CD8-positive, alpha-beta memory T cell (primary cell): ENCODE results near the gene PVALEF. TPM values are rescaled to one million over a fixed set of nuclear protein-coding genes. Genes with fewer than 3 reads are reported as not detected.

Experiments
- CTCF ChIA-PET: fragments of 350-600 bp; sonication (Branson Sonifier 250); formaldehyde crosslinking; loops from one replicate; lab custom pipeline; 2021; ENCODE audit warnings: antibody characterized with exemption; lab: Charles Lee
- POLR2A ChIA-PET: fragments of 350-600 bp; sonication (Branson Sonifier 250); formaldehyde crosslinking; loops from one replicate; lab custom pipeline; 2021; ENCODE audit warnings: antibody characterized with exemption; lab: Charles Lee
- DNase-seq, 5 donors: peaks; one replicate each; pipeline versions ENCODE4 v3.0.0 to v3.0.0-alpha.2; 2020 to 2022; ENCODE audit warnings: mixed read lengths in 1 of 5
- H3K27ac ChIP-seq: one replicate; pipeline ENCODE4 v1.7.0; 2013; ENCODE audit warnings: low read depth, mild to moderate bottlenecking, low read length, moderate library complexity
- H3K27me3 ChIP-seq: 2 replicates; pipeline ENCODE4 v1.7.0; 2013; ENCODE audit warnings: low read length, mild to moderate bottlenecking; ENCODE audit not compliant: insufficient read depth, poor library complexity, severe bottlenecking
- H3K36me3 ChIP-seq: 2 replicates; pipeline ENCODE4 v1.7.0; 2013; ENCODE audit warnings: mild to moderate bottlenecking, low read length, moderate library complexity; ENCODE audit not compliant: insufficient read depth
- H3K4me1 ChIP-seq: 2 replicates; pipeline ENCODE4 v1.7.0; 2013; ENCODE audit warnings: mild to moderate bottlenecking, low read length, moderate library complexity; ENCODE audit not compliant: insufficient read depth
- H3K4me3 ChIP-seq: 2 replicates; pipeline ENCODE4 v1.7.0; 2013; ENCODE audit warnings: mild to moderate bottlenecking, low read length
- H3K9me3 ChIP-seq: 2 replicates; pipeline ENCODE4 v1.7.0; 2013; ENCODE audit warnings: mild to moderate bottlenecking, low read length
- H3K27ac Mint-ChIP-seq, 8 donors: one replicate each; pipeline ENCODE4 v1.8.0; 2020 to 2021; ENCODE audit warnings: mixed read lengths in 8 of 8, mild to moderate bottlenecking in 6 of 8, inconsistent platforms in 3 of 8, moderate library complexity in 3 of 8
- H3K27me3 Mint-ChIP-seq, 2 donors: one replicate each; pipeline ENCODE4 v1.8.0; 2020 to 2021; ENCODE audit warnings: mixed read lengths in 2 of 2, mild to moderate bottlenecking in 1 of 2, moderate library complexity in 1 of 2
- H3K36me3 Mint-ChIP-seq, 3 donors: one replicate each; pipeline ENCODE4 v1.8.0; 2020 to 2021; ENCODE audit warnings: mixed read lengths in 3 of 3, inconsistent platforms in 1 of 3, mild to moderate bottlenecking in 1 of 3
- H3K4me1 Mint-ChIP-seq, 3 donors: one replicate each; pipeline ENCODE4 v1.8.0; 2020 to 2021; ENCODE audit warnings: mixed read lengths in 3 of 3, inconsistent platforms in 1 of 3, mild to moderate bottlenecking in 1 of 3
- H3K4me3 Mint-ChIP-seq, 7 donors: one replicate each; pipeline ENCODE4 v1.8.0; 2020 to 2021; ENCODE audit warnings: mixed read lengths in 7 of 7, mild to moderate bottlenecking in 6 of 7, moderate library complexity in 4 of 7, inconsistent platforms in 2 of 7
- H3K9me3 Mint-ChIP-seq, 5 donors: one replicate each; pipeline ENCODE4 v1.8.0; 2020 to 2022; ENCODE audit warnings: mixed read lengths in 5 of 5, mild to moderate bottlenecking in 3 of 5, moderate library complexity in 2 of 5, inconsistent platforms in 1 of 5
- polyA plus RNA-seq: library from polyadenylated mRNA; unstranded; fragments of 300-500 nt; fragmentation: Illumina TruSeq; gene quantifications from one replicate; pipeline ENCODE4 v1.2.3, GENCODE V29; 2021
- total RNA-seq, 2 experiments: library from RNA; stranded (reverse); gene quantifications; one replicate each; pipeline ENCODE4 v1.2.3, GENCODE V29; 2021

The PVALEF gene
- total and polyA plus RNA-seq, 3 experiments from 2014 or later: not detected

- Histone ChIP-seq H3K27ac (no peak overlapping the region), H3K4me3 (no peak overlapping the region), H3K27me3 (no peaks in the 10 kb centered on the region), H3K4me1 (no peaks in the 10 kb centered on the region), H3K9me3 (no peaks in the 10 kb centered on the region), H3K36me3 (no peaks in the 10 kb centered on the region)
- Mint-ChIP-seq H3K36me3 (peaks cover 0 to 12% (median 4%) of the 10 kb centered on the region in 3 donors), H3K4me3 (no peak overlapping the region), H3K4me1 (no peaks in the 10 kb centered on the region), H3K27me3 (no peaks in the 10 kb centered on the region), H3K27ac (no peak overlapping the region), H3K9me3 (no peaks in the 10 kb centered on the region)
- DNase-seq: no peak
- ChIA-PET POLR2A (no interaction called here), CTCF (no interaction called here)
These were observed 35.6 kb downstream of the PVALEF start for GRCh38 chr17:81200695-81201580.

- Mint-ChIP-seq H3K9me3 (no peaks in the 10 kb centered on the region), H3K4me1 (no peaks in the 10 kb centered on the region), H3K27me3 (no peaks in the 10 kb centered on the region), H3K4me3 (no peak overlapping the region), H3K36me3 (peaks cover 0 to 14% (median 4%) of the 10 kb centered on the region in 3 donors), H3K27ac (no peak overlapping the region)
- Histone ChIP-seq H3K4me3 (no peak overlapping the region), H3K36me3 (no peaks in the 10 kb centered on the region), H3K9me3 (no peaks in the 10 kb centered on the region), H3K27me3 (no peaks in the 10 kb centered on the region), H3K4me1 (no peaks in the 10 kb centered on the region), H3K27ac (no peak overlapping the region)
- no peak for DNase-seq
- POLR2A ChIA-PET: no interaction called here
- CTCF ChIA-PET: no interaction called here
These were observed 37.0 kb downstream of the PVALEF start for GRCh38 chr17:81202318-81202717.

GRCh38 chr17:81203136-81203535 is 37.8 kb downstream of the PVALEF start:
- Mint-ChIP-seq H3K4me3 (no peak overlapping the region), H3K9me3 (no peaks in the 10 kb centered on the region), H3K36me3 (peaks cover 0 to 13% (median 4%) of the 10 kb centered on the region in 3 donors), H3K4me1 (no peaks in the 10 kb centered on the region), H3K27ac (no peak overlapping the region), H3K27me3 (no peaks in the 10 kb centered on the region)
- no peak overlapping the region for H3K27ac ChIP-seq
- no peak for DNase-seq
- H3K4me1 ChIP-seq: no peaks in the 10 kb centered on the region
- ChIA-PET CTCF (interaction anchor here (1.1 kb wide), 1 partner anchor 282 kb away, joined by 3 read pairs; no protein-coding TSS in a partner anchor), POLR2A (no interaction called here)
- no peak overlapping the region for H3K4me3 ChIP-seq
- H3K27me3 ChIP-seq: no peaks in the 10 kb centered on the region
- no peaks in the 10 kb centered on the region for H3K36me3 ChIP-seq
- no peaks in the 10 kb centered on the region for H3K9me3 ChIP-seq

GRCh38 chr17:81204578-81204977 is 39.3 kb downstream of the PVALEF start:
- Mint-ChIP-seq H3K9me3 (no peaks in the 10 kb centered on the region), H3K27ac (no peak overlapping the region), H3K27me3 (no peaks in the 10 kb centered on the region), H3K36me3 (peaks cover 0 to 11% (median 4%) of the 10 kb centered on the region in 3 donors), H3K4me1 (no peaks in the 10 kb centered on the region), H3K4me3 (no peak overlapping the region)
- Histone ChIP-seq H3K27ac (no peak overlapping the region), H3K9me3 (no peaks in the 10 kb centered on the region), H3K4me3 (no peak overlapping the region), H3K36me3 (no peaks in the 10 kb centered on the region), H3K4me1 (no peaks in the 10 kb centered on the region), H3K27me3 (no peaks in the 10 kb centered on the region)
- ChIA-PET CTCF (interaction anchor here (1.5 kb wide), 1 partner anchor 16 kb away, joined by 3 read pairs; no protein-coding TSS in a partner anchor), POLR2A (no interaction called here)
- DNase-seq: no peak

- Histone ChIP-seq H3K4me3 (no peak overlapping the region), H3K27ac (no peak overlapping the region), H3K27me3 (no peaks in the 10 kb centered on the region), H3K4me1 (no peaks in the 10 kb centered on the region), H3K9me3 (no peaks in the 10 kb centered on the region), H3K36me3 (no peaks in the 10 kb centered on the region)
- no peak overlapping the region for H3K4me3 Mint-ChIP-seq
- no peaks in the 10 kb centered on the region for H3K27me3 Mint-ChIP-seq
- ChIA-PET POLR2A (no interaction called here), CTCF (interaction anchor here (1.5 kb wide), 1 partner anchor 17 kb away, joined by 3 read pairs; no protein-coding TSS in a partner anchor)
- H3K36me3 Mint-ChIP-seq: peaks cover 0 to 11% (median 0%) of the 10 kb centered on the region in 3 donors
- no peak for DNase-seq
- peak overlapping the region in 1 of 8 donors; percentile 47 for H3K27ac Mint-ChIP-seq
- H3K4me1 Mint-ChIP-seq: no peaks in the 10 kb centered on the region
- no peaks in the 10 kb centered on the region for H3K9me3 Mint-ChIP-seq
These were observed 40.9 kb downstream of the PVALEF start for GRCh38 chr17:81206166-81206565.

GRCh38 chr17:81206657-81207056 is 41.4 kb downstream of the PVALEF start:
- peak overlapping the region in 1 of 8 donors; percentile 57 for H3K27ac Mint-ChIP-seq
- H3K4me3 Mint-ChIP-seq: no peak overlapping the region
- CTCF ChIA-PET: no interaction called here
- POLR2A ChIA-PET: no interaction called here
- H3K9me3 ChIP-seq: no peaks in the 10 kb centered on the region
- no peaks in the 10 kb centered on the region for H3K4me1 ChIP-seq
- H3K36me3 ChIP-seq: no peaks in the 10 kb centered on the region
- peaks cover 0 to 10% (median 0%) of the 10 kb centered on the region in 3 donors for H3K36me3 Mint-ChIP-seq
- DNase-seq: no peak
- no peak overlapping the region for H3K4me3 ChIP-seq
- H3K9me3 Mint-ChIP-seq: no peaks in the 10 kb centered on the region
- H3K27me3 Mint-ChIP-seq: no peaks in the 10 kb centered on the region
- H3K4me1 Mint-ChIP-seq: no peaks in the 10 kb centered on the region
- no peak overlapping the region for H3K27ac ChIP-seq
- no peaks in the 10 kb centered on the region for H3K27me3 ChIP-seq

GRCh38 chr17:81207610-81208581 is 42.6 kb downstream of the PVALEF start:
- CTCF ChIA-PET: no interaction called here
- H3K27me3 ChIP-seq: no peaks in the 10 kb centered on the region
- no peak overlapping the region for H3K4me3 ChIP-seq
- no peak overlapping the region for H3K27ac ChIP-seq
- no peak for DNase-seq
- H3K27ac Mint-ChIP-seq: peak overlapping the region in 1 of 8 donors; percentile 4
- H3K4me3 Mint-ChIP-seq: no peak overlapping the region
- no peaks in the 10 kb centered on the region for H3K9me3 ChIP-seq
- no peaks in the 10 kb centered on the region for H3K27me3 Mint-ChIP-seq
- H3K36me3 ChIP-seq: no peaks in the 10 kb centered on the region
- H3K9me3 Mint-ChIP-seq: no peaks in the 10 kb centered on the region
- peaks cover 0 to 10% (median 0%) of the 10 kb centered on the region in 3 donors for H3K36me3 Mint-ChIP-seq
- H3K4me1 Mint-ChIP-seq: no peaks in the 10 kb centered on the region
- POLR2A ChIA-PET: no interaction called here
- no peaks in the 10 kb centered on the region for H3K4me1 ChIP-seq
